HepG2 (cell line): ENCODE results near the gene SLC6A5. TPM values are rescaled to one million over a fixed set of nuclear protein-coding genes. Genes with fewer than 3 reads are reported as not detected.

Source experiments
- EP300 ChIP-seq, 3 experiments: sonication (generic) in 1 of 3; formaldehyde crosslinking in 1 of 3; IDR thresholded peaks; 2 replicates each; pipeline versions ENCODE4 v1.5.1 to v1.6.1; 2011 to 2020; ENCODE audit warnings: low read depth in 2 of 3, low read length in 2 of 3, borderline replicate concordance in 1 of 3, improper control_type of control experiment in 1 of 3, mild to moderate bottlenecking in 1 of 3, missing genetic modification reagents in 1 of 3, moderate library complexity in 1 of 3
- EZH2 ChIP-seq: conservative IDR thresholded peaks from 2 replicates; pipeline ENCODE4 v1.6.1; 2012; ENCODE audit warnings: mild to moderate bottlenecking, low read depth, low read length, moderate library complexity
- FOXP1 ChIP-seq, 2 experiments: fragments of 450-650 bp in 1 of 2; IDR thresholded peaks; 2 replicates each; pipeline ENCODE4 v1.6.1; 2017 to 2018; ENCODE audit warnings: antibody characterized with exemption in 1 of 2
- HHEX ChIP-seq: IDR thresholded peaks from 2 replicates; pipeline ENCODE4 v1.6.1; 2016; ENCODE audit warnings: control low read depth
- HOXA9 ChIP-seq: sonication (generic); formaldehyde crosslinking; IDR thresholded peaks from 2 replicates; pipeline ENCODE4 v1.8.1; 2022; ENCODE audit warnings: missing genetic modification reagents, mild to moderate bottlenecking, moderate library complexity, borderline replicate concordance
- MED1 ChIP-seq: sonication (generic); formaldehyde crosslinking; IDR thresholded peaks from 2 replicates; pipeline ENCODE4 v1.4.0; 2020; ENCODE audit warnings: missing genetic modification reagents
- PCBP2 ChIP-seq: fragments of 200-400 bp; formaldehyde crosslinking; optimal IDR thresholded peaks from 2 replicates; pipeline ENCODE3; 2018; ENCODE audit warnings: low read length, low read depth; ENCODE audit not compliant: poor library complexity, severe bottlenecking
- RFXANK ChIP-seq: IDR thresholded peaks from 2 replicates; pipeline ENCODE4 v1.6.1; 2016
- ZNF614 ChIP-seq: IDR thresholded peaks from 2 replicates; pipeline ENCODE4 v1.6.1; 2018; ENCODE audit warnings: missing biosample characterization, missing genetic modification reagents, inconsistent platforms, borderline replicate concordance
- ZNF776 ChIP-seq: sonication (generic); formaldehyde crosslinking; IDR thresholded peaks from 2 replicates; pipeline ENCODE4 v1.4.0; 2020; ENCODE audit warnings: mild to moderate bottlenecking, missing genetic modification reagents
- ZSCAN29 ChIP-seq: sonication (generic); formaldehyde crosslinking; conservative IDR thresholded peaks from 2 replicates; pipeline ENCODE4 v1.4.0; 2020; ENCODE audit warnings: mild to moderate bottlenecking, missing genetic modification reagents
- polyA plus RNA-seq, 8 experiments: library from polyadenylated mRNA; depleted of rRNA in 3 of 8; stranded (reverse) in 7 of 8; unstranded in 1 of 8; fragments of >200 nt; fragmentation: Illumina TruSeq in 4 of 8; extraction: Trizol in 4 of 8; gene quantifications; 2 replicates each; pipeline versions ENCODE4 v1.2.1 to v1.2.3, GENCODE V29; 2011 to 2016; ENCODE audit warnings: low read depth in 4 of 8, missing spikeins in 1 of 8, mixed read lengths in 1 of 8; ENCODE audit not compliant: insufficient read depth in 1 of 8
- total RNA-seq, 5 experiments: library from RNA; depleted of rRNA; stranded (reverse); fragments of >200 nt; fragmentation: Illumina TruSeq; extraction: Trizol; gene quantifications; 2 replicates each; pipeline ENCODE4 v1.2.3, GENCODE V29; 2016; ENCODE audit warnings: low read depth in 1 of 5
- TF ChIP-seq, protein P1 (sequence below): sonication (generic); formaldehyde crosslinking; IDR thresholded peaks from 2 replicates; pipeline ENCODE4 v1.8.0; 2022; ENCODE audit warnings: missing genetic modification reagents, mild to moderate bottlenecking, moderate library complexity, borderline replicate concordance
- TF ChIP-seq, protein P2 (sequence below): sonication (generic); formaldehyde crosslinking; IDR thresholded peaks from 2 replicates; pipeline ENCODE4 v1.4.0; 2020; ENCODE audit warnings: missing genetic modification reagents
- TF ChIP-seq, protein P3 (sequence below): sonication (generic); formaldehyde crosslinking; conservative IDR thresholded peaks from 2 replicates; pipeline ENCODE4 v1.8.0; 2022; ENCODE audit warnings: low read depth, missing genetic modification reagents
- TF ChIP-seq, protein P4 (sequence below): IDR thresholded peaks from 2 replicates; pipeline ENCODE4 v1.6.1; 2016; ENCODE audit warnings: mild to moderate bottlenecking, missing biosample characterization, missing genetic modification reagents
- TF ChIP-seq, protein P5 (sequence below): sonication (generic); formaldehyde crosslinking; IDR thresholded peaks from 2 replicates; pipeline ENCODE4 v1.5.0; 2020; ENCODE audit warnings: mild to moderate bottlenecking, missing genetic modification reagents

Gene SLC6A5
- total and polyA plus RNA-seq, 2 of the 13 experiments (the other 11 are each of a cell fraction or from before 2014, with no cell fraction given), result not detected

DNA sequence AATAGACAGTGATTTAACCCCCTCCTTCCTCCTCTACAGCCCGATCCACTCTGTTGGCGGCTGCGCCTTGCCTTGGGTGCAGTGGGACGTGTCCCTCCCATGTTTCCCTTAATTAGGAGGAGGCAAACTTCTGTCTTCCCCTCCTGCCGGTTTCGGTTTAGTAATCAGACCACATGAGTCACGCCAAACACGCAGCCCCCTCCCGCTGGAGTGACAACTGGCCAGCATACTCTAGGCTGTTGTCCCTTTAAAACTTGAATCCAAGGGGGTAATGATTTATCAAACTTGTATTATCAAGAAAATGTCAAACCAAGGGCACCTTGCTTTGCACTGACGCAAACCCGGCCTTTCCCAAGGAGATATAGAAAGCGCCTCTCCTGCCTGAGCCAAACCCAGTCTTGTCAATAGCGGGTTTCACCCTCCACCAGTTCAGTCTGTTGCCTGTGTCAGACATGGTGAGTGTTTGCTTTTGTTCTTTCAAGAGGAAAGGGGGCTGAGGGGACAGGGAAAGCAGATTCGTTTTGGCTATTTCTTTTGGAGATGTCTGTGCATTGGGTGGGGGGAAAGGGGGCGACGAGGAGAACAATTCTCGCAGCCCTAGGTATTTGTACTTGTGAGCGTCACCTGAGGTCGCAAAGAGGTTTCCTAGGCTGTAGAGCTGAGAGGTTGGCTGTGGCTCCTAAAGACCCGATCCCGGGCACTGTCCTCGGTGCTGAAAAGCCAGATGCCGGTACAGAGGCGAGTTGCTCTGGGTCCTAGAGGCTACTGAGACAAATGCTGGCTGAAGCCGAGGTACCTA, at the start of gene SLC6A5 (continued):
- TF ChIP-seq, protein P1, sequence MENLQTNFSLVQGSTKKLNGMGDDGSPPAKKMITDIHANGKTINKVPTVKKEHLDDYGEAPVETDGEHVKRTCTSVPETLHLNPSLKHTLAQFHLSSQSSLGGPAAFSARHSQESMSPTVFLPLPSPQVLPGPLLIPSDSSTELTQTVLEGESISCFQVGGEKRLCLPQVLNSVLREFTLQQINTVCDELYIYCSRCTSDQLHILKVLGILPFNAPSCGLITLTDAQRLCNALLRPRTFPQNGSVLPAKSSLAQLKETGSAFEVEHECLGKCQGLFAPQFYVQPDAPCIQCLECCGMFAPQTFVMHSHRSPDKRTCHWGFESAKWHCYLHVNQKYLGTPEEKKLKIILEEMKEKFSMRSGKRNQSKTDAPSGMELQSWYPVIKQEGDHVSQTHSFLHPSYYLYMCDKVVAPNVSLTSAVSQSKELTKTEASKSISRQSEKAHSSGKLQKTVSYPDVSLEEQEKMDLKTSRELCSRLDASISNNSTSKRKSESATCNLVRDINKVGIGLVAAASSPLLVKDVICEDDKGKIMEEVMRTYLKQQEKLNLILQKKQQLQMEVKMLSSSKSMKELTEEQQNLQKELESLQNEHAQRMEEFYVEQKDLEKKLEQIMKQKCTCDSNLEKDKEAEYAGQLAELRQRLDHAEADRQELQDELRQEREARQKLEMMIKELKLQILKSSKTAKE (CRISPR knock-in tag), result no peak
- TF ChIP-seq ZSCAN29 (CRISPR knock-in tag) (no peak), RFXANK (no peak), FOXP1 (IDR thresholded peaks at IDR 0.05) (no peak), FOXP1 (CRISPR knock-in tag; IDR thresholded peaks at IDR 0.05) (no peak), MED1 (CRISPR knock-in tag) (0 out of 2 replicates have a peak, but pooled peaks have one; percentile 14), EP300 (IDR thresholded peaks at IDR 0.05; ENCODE audit: low read depth in 2 of 2, low read length in 2 of 2) (no peak), EP300 (CRISPR knock-in tag; IDR thresholded peaks at IDR 0.05; ENCODE audit: borderline replicate concordance) (no peak), EZH2 (0 out of 2 replicates have a peak, but pooled peaks have one; percentile 50), ZNF776 (CRISPR knock-in tag) (no peak), HHEX (CRISPR knock-in tag) (no peak), ZNF614 (no peak), PCBP2 (no peak), HOXA9 (CRISPR knock-in tag) (no peak)
- TF ChIP-seq, protein P2, sequence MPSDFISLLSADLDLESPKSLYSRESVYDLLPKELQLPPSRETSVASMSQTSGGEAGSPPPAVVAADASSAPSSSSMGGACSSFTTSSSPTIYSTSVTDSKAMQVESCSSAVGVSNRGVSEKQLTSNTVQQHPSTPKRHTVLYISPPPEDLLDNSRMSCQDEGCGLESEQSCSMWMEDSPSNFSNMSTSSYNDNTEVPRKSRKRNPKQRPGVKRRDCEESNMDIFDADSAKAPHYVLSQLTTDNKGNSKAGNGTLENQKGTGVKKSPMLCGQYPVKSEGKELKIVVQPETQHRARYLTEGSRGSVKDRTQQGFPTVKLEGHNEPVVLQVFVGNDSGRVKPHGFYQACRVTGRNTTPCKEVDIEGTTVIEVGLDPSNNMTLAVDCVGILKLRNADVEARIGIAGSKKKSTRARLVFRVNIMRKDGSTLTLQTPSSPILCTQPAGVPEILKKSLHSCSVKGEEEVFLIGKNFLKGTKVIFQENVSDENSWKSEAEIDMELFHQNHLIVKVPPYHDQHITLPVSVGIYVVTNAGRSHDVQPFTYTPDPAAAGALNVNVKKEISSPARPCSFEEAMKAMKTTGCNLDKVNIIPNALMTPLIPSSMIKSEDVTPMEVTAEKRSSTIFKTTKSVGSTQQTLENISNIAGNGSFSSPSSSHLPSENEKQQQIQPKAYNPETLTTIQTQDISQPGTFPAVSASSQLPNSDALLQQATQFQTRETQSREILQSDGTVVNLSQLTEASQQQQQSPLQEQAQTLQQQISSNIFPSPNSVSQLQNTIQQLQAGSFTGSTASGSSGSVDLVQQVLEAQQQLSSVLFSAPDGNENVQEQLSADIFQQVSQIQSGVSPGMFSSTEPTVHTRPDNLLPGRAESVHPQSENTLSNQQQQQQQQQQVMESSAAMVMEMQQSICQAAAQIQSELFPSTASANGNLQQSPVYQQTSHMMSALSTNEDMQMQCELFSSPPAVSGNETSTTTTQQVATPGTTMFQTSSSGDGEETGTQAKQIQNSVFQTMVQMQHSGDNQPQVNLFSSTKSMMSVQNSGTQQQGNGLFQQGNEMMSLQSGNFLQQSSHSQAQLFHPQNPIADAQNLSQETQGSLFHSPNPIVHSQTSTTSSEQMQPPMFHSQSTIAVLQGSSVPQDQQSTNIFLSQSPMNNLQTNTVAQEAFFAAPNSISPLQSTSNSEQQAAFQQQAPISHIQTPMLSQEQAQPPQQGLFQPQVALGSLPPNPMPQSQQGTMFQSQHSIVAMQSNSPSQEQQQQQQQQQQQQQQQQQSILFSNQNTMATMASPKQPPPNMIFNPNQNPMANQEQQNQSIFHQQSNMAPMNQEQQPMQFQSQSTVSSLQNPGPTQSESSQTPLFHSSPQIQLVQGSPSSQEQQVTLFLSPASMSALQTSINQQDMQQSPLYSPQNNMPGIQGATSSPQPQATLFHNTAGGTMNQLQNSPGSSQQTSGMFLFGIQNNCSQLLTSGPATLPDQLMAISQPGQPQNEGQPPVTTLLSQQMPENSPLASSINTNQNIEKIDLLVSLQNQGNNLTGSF (CRISPR knock-in tag), result peak; percentile 85; the same call in 1 of the 2 replicates
- TF ChIP-seq, protein P3, sequence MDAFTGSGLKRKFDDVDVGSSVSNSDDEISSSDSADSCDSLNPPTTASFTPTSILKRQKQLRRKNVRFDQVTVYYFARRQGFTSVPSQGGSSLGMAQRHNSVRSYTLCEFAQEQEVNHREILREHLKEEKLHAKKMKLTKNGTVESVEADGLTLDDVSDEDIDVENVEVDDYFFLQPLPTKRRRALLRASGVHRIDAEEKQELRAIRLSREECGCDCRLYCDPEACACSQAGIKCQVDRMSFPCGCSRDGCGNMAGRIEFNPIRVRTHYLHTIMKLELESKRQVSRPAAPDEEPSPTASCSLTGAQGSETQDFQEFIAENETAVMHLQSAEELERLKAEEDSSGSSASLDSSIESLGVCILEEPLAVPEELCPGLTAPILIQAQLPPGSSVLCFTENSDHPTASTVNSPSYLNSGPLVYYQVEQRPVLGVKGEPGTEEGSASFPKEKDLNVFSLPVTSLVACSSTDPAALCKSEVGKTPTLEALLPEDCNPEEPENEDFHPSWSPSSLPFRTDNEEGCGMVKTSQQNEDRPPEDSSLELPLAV, result no peak
- TF ChIP-seq, protein P4, sequence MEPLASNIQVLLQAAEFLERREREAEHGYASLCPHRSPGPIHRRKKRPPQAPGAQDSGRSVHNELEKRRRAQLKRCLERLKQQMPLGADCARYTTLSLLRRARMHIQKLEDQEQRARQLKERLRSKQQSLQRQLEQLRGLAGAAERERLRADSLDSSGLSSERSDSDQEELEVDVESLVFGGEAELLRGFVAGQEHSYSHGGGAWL, result peak; percentile 47; the same call in 1 of the 2 replicates
- TF ChIP-seq, protein P5, sequence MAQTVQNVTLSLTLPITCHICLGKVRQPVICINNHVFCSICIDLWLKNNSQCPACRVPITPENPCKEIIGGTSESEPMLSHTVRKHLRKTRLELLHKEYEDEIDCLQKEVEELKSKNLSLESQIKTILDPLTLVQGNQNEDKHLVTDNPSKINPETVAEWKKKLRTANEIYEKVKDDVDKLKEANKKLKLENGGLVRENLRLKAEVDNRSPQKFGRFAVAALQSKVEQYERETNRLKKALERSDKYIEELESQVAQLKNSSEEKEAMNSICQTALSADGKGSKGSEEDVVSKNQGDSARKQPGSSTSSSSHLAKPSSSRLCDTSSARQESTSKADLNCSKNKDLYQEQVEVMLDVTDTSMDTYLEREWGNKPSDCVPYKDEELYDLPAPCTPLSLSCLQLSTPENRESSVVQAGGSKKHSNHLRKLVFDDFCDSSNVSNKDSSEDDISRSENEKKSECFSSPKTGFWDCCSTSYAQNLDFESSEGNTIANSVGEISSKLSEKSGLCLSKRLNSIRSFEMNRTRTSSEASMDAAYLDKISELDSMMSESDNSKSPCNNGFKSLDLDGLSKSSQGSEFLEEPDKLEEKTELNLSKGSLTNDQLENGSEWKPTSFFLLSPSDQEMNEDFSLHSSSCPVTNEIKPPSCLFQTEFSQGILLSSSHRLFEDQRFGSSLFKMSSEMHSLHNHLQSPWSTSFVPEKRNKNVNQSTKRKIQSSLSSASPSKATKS (CRISPR knock-in tag), result no peak
